Measurements from ENCODE around the gene IGF2BP3.

DNA sequence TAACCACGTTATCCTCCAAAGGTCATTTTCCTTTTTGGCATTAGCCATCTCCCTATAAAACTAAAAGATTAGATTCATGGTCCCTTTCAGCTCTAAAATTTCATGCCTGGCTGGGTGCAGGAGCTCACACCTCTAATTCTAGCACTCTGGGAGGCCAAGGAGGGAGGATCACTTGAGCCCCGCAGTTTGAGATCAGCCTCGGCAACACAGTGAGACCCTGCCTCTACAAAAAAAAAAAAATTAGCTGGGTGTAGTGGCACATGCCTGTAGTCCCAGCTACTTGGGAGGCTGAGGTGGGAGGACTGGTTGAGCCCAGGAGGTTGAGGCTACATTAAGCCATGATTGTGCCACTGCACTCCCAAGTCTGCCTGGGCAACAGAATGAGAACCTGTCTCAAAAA, 114.1 kb downstream of the IGF2BP3 start:
- TF ChIP-seq, protein P1, sequence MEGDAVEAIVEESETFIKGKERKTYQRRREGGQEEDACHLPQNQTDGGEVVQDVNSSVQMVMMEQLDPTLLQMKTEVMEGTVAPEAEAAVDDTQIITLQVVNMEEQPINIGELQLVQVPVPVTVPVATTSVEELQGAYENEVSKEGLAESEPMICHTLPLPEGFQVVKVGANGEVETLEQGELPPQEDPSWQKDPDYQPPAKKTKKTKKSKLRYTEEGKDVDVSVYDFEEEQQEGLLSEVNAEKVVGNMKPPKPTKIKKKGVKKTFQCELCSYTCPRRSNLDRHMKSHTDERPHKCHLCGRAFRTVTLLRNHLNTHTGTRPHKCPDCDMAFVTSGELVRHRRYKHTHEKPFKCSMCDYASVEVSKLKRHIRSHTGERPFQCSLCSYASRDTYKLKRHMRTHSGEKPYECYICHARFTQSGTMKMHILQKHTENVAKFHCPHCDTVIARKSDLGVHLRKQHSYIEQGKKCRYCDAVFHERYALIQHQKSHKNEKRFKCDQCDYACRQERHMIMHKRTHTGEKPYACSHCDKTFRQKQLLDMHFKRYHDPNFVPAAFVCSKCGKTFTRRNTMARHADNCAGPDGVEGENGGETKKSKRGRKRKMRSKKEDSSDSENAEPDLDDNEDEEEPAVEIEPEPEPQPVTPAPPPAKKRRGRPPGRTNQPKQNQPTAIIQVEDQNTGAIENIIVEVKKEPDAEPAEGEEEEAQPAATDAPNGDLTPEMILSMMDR (IDR thresholded peaks at IDR 0.05) = no peak
- no peak for TF ChIP-seq POLR2A (IDR thresholded peaks at IDR 0.05)
